Activated naive CD4-positive, alpha-beta T cell treated with anti-CD3 and anti-CD28 coated beads, Interleukin-2, amount 10 ng/mL, durations not matched to agents 5 hours and 36 hours (primary cell): ENCODE data around the gene PIGP. TPM values are rescaled to one million over a fixed set of nuclear protein-coding genes. Genes with fewer than 3 reads are reported as not detected.

Experiments used
- total RNA-seq, 2 experiments: library from RNA; stranded (reverse); gene quantifications; one replicate each; pipeline ENCODE4 v1.2.3, GENCODE V29; 2021

The PIGP gene
- 10 to 100 TPM; 14.8 to 19.3 TPM for total RNA-seq

GRCh38 chr21:37072988-37073416, at the start of gene PIGP, which contains the start of gene TTC3:
PIGP (minus strand) TSS chr21:37073071; CDS start chr21:37072515, 556 bp downstream.
TTC3 (plus strand) TSS chr21:37073254; CDS start chr21:37087258, 14,004 bp downstream.

Other genes starting within 250 kb of the PIGP start
- 10 to 100 TPM; 12.3 to 14.3 TPM for gene HLCS, start 106.4 kb downstream of the PIGP start, total RNA-seq
- gene RIPPLY3, start 66.4 kb downstream of the PIGP start, total RNA-seq: under 1 TPM in 1 of 2 experiments, not detected in 1; 0.14 TPM
- gene TTC3, start 183 bp upstream of the PIGP start, total RNA-seq: 10 to 100 TPM; 65.2 to 68.8 TPM
- 10 to 100 TPM; 82.2 to 83.7 TPM for gene VPS26C, start 194.3 kb upstream of the PIGP start, total RNA-seq